DMS53 treated with DMSO at 0.1 percent for 48 hours (cell line): ENCODE measurements around the gene SATB2.
A peak's percentile ranks its signal among the peaks of the same experiment; 100 is the strongest.

ENCODE experiments used
- DNase-seq: peaks from one replicate; lab custom pipeline; 2025; ENCODE audit not compliant: unreplicated experiment; lab: John Stamatoyannopoulos, UW

Gene SATB2

DNA sequence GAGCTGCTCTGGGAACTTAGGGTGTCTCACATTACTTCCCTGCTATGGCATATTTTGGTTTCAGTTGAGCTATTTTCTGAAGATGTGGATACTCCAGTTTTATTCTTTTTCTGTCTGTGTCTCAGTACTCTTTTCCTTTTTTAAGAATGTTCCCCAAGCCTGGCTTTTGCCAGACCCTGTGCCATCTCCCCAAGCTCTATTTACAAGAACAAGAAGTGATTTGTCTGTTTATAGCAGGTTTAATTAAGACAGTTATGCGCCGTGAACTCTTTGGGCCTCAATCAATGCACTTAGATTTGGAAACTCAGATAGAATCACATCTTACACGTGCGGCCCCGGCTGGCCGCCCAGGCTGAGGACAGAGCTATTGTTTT, 8.9 kb upstream of the SATB2 start:
- DNase-seq: no peak

DNA sequence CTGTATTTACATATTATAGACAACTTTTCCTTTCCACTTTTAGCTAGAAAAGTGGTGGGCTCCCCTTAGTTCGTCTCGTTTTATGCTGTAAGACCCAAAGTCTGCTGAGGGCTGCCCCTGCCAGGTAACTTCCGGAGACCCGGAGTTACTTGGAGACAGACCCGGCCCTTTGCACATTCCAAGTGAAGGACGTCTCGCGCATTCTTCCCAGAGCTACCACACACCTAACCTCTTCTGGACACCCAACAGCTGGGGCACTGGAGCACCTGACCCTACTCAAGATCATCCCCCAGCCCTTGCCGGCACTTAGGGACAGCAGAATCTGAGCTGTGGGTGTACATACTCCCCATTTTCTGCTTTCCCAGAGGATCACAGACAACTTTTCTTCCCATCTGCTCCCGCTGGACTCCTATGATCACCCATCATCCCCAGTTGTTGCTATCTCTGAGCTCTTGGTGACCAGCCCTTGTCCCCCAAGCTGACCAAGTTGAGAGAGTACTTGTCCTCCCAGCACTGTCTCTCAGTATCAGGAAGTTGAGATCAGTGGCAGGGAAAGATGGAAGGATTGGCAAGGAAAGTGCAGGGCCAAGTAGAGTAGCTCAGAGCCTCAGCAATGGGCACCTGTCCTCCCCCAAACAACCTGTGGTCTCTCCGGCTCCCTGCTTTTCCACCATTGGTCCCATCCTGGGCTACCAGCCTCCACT, 8.4 kb upstream of the SATB2 start:
- DNase-seq: no peak

DNA sequence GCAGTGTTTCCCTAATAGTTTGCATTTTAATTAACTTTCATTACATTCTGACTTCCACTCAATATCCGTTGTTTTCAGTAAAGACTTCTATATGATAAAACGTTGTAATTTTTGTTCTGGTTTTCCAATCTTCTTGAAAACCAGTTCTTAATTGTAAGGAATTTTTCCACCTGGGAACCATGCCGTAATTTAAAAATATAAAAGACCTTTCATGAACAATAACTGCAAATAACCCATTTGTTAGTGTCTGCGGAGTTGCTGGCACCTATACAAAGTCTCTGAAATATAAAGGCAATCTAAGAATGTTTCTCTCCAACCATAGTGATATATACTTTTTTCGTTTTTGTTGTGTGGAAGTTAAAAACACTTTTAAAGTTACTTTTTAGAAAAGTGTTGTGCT, 7.7 kb upstream of the SATB2 start:
- no peak for DNase-seq

DNA sequence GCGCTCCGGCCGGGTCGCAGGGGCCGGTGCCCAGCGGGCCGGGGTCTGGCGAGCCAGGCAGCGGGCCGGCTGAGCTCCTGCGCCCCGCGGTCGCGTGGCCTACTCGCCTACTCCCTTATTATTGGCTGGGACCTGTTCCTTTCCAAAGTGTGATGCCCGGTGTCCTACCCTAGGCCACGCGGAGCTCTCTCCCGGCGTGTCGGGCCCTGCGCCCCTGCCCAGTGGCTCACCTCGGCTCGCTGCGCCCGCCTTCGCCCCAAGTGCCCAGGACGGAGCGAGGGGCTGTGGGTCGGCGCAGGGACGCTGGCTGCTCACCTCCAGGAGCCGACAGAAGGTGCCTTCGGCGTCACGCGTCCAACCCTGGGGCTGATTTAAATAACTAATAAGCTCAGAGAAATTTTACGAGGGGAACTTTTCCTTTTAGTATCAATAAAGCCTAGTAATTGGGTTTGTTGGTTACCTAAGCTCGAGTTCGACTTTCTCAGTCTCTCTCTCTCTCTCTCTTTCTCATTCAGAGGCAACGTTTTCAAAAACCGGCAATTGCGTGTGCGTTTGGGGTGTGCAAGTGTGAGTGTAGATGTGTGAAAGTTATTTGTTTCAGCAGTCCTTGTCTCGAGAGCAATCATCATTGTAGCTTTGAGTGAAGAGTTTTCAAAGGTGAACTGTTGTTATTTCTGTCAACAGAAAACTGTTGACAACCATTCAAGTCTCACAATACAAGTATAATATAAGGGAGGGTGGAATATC, 7.0 kb upstream of the SATB2 start:
- DNase-seq: no peak

DNA sequence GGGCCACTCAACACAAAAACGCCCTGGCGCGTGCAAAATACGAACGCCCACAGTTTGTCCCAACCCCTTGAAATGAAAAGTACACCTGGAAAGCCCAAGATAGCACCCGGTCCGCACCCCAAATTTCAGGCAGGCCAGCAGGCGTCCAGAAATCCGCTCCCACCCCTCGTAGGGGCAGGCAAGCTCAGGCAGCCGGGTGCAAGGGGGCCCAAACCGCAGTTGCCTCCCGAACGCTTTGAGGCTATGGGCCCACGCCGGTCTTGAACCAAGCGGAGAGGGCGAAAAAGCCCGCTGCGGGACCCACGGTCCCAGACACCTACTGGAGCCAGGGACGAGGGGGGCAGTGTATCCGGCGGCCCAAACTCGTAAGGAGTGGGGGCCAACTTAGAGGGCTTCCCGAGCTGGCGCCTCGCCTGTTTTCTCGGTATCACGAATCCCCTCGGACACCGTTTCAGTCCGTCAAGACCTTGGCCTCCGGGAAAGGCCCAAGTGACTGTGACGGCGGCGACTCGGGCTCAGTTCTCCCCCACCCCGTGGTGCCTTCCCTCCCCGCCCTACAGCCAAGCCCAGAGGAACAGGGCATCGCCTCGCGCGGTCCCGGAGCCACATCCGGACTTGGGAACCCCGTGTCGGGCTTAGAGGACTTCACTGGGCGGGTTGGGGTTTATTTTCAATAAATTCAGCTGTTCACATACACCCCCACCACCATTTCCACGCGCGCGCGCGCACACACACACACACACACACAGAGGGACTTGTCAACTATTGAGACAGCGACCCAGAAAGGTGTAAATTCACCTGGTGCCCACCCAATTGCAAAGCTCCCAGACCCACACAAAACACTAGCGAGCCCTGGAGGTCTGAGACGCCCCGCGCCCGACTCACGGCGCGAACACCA, 6.2 kb upstream of the SATB2 start:
- DNase-seq: no peak

GRCh38 chr2:199462956-199463692, 5.4 kb upstream of the SATB2 start:
- peak; percentile 59 for DNase-seq

DNA sequence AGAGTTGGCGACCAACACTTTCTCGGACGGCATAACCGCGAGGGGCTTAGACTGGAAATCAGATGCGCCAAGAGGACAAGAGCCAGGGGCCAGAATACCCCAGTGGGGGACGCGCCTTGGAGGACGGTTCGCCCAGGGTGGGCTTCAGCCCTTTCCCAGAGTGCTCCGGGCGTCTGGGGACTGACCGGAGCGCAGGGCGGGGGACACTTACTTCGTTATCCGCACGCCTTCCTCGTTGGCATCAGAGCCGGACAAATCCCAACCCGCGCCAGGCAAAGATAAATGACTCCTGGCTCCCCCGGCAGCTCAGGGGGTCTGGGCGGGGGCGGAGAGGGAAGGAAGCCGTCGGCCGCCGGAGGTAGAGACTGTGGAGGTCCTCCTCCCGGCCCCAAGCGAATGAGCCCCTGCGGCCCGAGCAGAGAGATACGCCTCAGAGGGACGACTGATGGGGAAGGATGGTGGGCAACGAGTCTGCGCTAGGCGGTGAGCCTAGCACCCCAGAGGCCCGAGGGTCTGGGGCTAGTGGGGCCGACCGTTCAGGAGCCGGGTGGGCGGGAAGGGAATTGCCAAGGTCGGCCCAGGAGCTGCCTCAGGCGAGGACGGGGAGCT, 4.7 kb upstream of the SATB2 start:
- DNase-seq: no peak

GRCh38 chr2:199461711-199462346, 4.1 kb upstream of the SATB2 start:
- no peak for DNase-seq

DNA sequence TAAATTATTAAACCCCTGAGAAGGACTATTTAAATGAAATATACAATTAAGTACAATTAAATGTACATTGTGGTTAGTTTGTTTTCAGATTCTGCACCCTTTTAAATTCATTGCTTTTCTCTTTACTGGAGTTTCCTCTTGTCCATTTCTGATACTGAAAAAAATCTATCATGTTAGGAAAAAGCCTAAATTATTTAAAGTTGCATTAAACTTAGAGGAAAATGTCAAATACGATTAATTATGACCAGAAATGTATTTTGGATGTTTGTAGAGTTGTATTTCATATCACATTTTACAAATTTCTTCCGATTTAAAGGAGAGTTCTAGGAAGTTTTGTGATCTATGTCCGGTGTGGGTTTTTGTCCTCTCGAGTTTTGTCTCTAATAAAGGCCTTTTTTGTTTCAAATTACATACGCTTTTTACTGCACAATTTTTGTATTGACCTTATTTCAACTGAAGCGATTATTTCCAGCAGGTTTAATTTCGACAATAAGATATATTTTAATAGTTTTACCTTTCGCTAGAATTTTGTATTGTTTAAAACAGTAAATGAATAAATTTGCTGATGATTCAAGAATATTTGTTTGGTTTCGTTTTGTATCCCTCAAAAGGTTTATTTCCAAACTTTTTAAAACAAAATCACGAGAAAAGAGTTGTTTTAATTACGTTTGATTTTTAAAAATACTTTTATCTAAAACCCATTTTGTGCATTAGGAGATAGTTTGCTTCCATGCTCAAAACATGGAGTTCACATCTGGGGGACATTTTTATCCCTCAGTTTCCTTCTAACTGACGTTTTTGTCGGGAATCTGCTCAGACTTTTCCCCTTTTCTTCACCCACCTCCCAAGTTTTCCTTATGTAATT, 3.3 kb upstream of the SATB2 start:
- no peak for DNase-seq

DNA sequence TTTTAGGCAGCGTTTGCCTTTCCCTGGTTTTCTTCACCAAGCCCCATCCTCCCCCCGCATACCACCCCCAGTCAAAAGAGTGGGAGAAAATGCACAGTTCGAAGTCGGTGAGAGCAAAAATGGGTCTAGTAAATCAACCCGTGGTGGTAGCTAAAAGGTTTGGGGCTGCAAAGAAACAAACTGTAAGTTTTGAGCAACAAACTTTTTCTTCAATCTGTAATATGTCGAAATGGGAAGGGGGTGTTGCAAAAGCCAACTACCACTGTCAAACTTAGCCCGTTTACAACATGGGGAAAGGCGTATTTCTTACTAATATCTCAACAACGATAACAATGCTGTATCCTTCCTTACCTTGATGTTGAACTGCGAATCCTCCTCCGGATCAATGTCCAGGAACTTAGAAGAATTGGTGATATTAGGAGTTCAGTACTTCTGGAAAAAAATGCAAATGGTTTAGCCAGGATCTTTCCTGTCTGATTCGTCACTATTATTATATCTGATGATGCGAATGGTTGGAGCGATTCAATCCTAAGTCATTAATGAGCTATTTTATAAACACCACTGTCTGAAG, 2.4 kb upstream of the SATB2 start:
- DNase-seq: no peak

DNA sequence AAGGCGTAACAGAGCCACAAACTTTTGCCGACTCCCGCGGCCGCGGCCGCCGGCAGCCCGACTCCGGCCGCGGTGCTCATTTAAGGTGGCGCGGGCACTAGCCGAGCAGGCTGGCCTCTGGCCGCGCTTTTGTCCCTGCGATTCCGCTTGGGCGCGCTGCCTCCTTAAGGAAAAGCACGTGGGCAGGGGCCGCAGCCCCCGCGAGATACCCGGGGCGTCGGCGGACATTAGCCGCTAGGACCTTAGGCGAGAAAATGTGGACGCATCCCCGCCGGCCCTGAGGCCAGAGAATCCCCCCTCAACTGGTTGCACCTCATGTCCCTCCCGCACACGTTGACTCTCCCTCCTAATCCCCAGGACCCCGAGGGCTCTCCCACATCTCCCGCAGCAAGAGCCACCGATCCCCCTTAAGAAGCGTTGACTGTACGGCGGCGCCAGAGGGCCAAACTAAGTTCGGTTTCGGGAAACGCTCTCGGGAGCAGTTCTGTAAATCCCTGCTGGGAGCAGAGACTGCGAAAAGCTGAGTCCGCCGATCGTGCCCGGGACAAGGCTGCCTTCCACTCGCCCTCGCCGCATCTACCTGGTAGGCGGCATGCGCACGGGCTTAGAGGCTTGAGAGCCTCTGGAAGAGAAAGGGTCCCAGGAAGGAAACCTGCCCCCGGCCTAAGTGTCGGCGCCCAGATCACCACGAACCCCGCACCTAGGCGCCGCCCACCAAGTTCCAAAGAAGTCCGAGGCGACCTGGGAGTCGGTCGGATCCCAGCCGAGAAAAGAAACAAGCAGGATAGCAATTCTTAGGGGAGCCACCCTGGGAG, 1.8 kb upstream of the SATB2 start:
- peak; percentile 87 for DNase-seq

- peak; percentile 74 for DNase-seq
Measured at GRCh38 chr2:199458806-199459285, 1.1 kb upstream of the SATB2 start.

- no peak for DNase-seq
Measured at GRCh38 chr2:199458009-199458805, 468 bp upstream of the SATB2 start.

- DNase-seq: no peak
Measured at GRCh38 chr2:199456383-199457146, 1.2 kb downstream of the SATB2 start.

GRCh38 chr2:199455545-199456382, 2.0 kb downstream of the SATB2 start:
- DNase-seq: peak; percentile 57

DNA sequence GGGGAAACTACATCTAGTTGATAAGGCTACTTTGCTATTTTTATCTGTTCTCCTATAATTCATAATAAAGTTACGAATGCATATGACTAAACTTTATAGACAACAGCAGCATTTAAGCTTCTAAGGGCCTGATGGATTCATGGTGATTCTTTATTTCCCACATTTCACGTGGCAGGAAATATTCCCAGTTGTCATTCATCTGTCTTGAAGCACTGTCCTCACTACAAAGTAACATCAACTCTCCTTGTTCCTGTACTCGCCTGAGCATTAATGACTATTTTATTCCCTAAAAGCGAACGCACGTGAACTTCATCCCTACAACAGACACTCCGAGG, 2.6 kb downstream of the SATB2 start:
- DNase-seq: peak; percentile 54
